ENCODE results near the gene PKNOX1.
"Not testable (repeated sequence)": the region's sequence is repeated elsewhere in the genome, so short reads cannot be mapped to it uniquely, and the experiment has no call there.

Gene PKNOX1

GRCh38 chr21:42983869-42984268 lies 9.5 kb downstream of the PKNOX1 start:
- no peak for DNase-seq (ENCODE audit: low read depth in 2 of 2)

- no peak for DNase-seq (ENCODE audit: low read depth in 2 of 2)
These were observed 11.9 kb downstream of the PKNOX1 start for GRCh38 chr21:42986125-42986783.

GRCh38 chr21:42988236-42988965 lies 14.0 kb downstream of the PKNOX1 start:
- no peak for DNase-seq (ENCODE audit: low read depth in 2 of 2)

GRCh38 chr21:42989370-42989769 lies 15.0 kb downstream of the PKNOX1 start:
- DNase-seq (ENCODE audit: low read depth in 2 of 2): not testable (repeated sequence)

GRCh38 chr21:42989816-42990650 lies 15.7 kb downstream of the PKNOX1 start:
- no peak for DNase-seq (ENCODE audit: low read depth in 2 of 2)

- no peak for DNase-seq (ENCODE audit: low read depth in 2 of 2)
These were observed 17.8 kb downstream of the PKNOX1 start for GRCh38 chr21:42991992-42992740.

- no peak for DNase-seq (ENCODE audit: low read depth in 2 of 2)
These were observed 18.8 kb downstream of the PKNOX1 start for GRCh38 chr21:42993051-42993712.

- no peak for DNase-seq (ENCODE audit: low read depth in 2 of 2)
These were observed 22.7 kb downstream of the PKNOX1 start for GRCh38 chr21:42997053-42997452.

GRCh38 chr21:42997983-42998382 lies 23.6 kb downstream of the PKNOX1 start:
- DNase-seq (ENCODE audit: low read depth in 2 of 2): not testable (repeated sequence)

GRCh38 chr21:42999152-42999551 lies 24.8 kb downstream of the PKNOX1 start:
- DNase-seq (ENCODE audit: low read depth in 2 of 2): not testable (repeated sequence)

GRCh38 chr21:43000041-43000440 lies 25.7 kb downstream of the PKNOX1 start:
- not testable (repeated sequence) for DNase-seq (ENCODE audit: low read depth in 2 of 2)

GRCh38 chr21:43001316-43001715 lies 27.0 kb downstream of the PKNOX1 start:
- DNase-seq (ENCODE audit: low read depth in 2 of 2): no peak

- no peak for DNase-seq (ENCODE audit: low read depth in 2 of 2)
These were observed 30.6 kb downstream of the PKNOX1 start for GRCh38 chr21:43004926-43005325.

GRCh38 chr21:43005635-43006034 lies 31.3 kb downstream of the PKNOX1 start:
- no peak for DNase-seq (ENCODE audit: low read depth in 2 of 2)

- not testable (repeated sequence) for DNase-seq (ENCODE audit: low read depth in 2 of 2)
These were observed 31.9 kb downstream of the PKNOX1 start for GRCh38 chr21:43006051-43006873.

GRCh38 chr21:43006874-43007208 lies 32.5 kb downstream of the PKNOX1 start:
- no peak for DNase-seq (ENCODE audit: low read depth in 2 of 2)

GRCh38 chr21:43012596-43012995 lies 38.2 kb downstream of the PKNOX1 start:
- no peak for DNase-seq (ENCODE audit: low read depth in 2 of 2)

GRCh38 chr21:43015906-43016540 lies 41.7 kb downstream of the PKNOX1 start:
- DNase-seq (ENCODE audit: low read depth in 2 of 2): no peak

GRCh38 chr21:43016728-43017127 lies 42.4 kb downstream of the PKNOX1 start:
- DNase-seq (ENCODE audit: low read depth in 2 of 2): no peak

- DNase-seq (ENCODE audit: low read depth in 2 of 2): no peak
These were observed 44.2 kb downstream of the PKNOX1 start for GRCh38 chr21:43018519-43018918.
